Inferior parietal cortex (tissue), 1 donor: ENCODE measurements around the gene GSN.

Source experiments
- DNase-seq: peaks from one replicate; pipeline ENCODE4 v3.0.0-alpha.2; 2016; ENCODE audit errors: extremely low spot score

Gene GSN

DNA sequence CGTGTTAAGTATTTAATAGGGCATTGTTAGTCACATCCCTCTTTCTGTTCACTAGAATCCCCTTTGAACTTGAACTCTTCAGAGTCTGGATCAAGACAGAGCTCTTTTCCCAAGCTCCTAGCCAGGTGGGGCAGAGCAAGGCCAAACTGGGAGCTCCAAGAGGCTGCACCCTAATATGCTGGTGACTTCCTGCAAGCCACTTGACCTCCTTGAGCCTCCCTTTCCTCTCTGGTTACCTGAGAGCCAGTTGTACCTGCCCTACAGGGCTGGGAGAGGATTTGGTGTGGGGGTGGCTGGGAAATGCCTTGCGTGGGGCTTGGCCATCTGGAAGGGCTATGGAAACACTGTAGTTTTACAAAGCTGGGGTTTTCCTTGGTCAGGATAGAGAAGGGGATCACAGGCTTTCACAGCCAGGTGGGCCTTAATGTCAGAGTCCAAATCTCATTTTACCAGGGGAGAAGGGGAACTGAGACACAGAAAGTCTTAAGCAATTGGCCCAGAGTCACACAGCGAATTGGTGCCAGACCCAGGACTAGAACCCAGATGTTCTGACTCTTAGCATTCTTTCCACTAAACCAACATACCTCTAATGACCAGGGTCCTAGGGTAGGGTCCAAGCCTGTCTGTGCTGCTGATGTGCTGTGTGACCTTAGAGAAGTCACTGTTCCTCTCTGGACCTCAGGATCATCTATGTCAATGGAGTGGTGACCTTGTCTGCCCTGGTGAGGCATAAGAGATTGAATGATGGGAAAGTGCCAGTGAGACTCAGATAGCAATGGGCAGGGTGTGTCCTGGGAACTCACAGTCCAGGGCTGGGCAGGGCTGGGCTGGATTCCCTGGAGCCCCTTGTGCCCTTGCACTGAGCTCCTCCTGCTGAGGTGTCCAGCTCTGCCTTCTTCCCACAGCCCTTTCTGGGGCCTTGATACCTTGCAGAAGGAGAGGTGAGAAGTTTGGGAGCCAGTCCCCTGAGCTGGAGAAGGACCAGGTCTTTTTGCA lies 35.8 kb downstream of the GSN start:
- no peak for DNase-seq

- no peak for DNase-seq
Measured at GRCh38 chr9:121304707-121305106, 36.7 kb downstream of the GSN start.

DNA sequence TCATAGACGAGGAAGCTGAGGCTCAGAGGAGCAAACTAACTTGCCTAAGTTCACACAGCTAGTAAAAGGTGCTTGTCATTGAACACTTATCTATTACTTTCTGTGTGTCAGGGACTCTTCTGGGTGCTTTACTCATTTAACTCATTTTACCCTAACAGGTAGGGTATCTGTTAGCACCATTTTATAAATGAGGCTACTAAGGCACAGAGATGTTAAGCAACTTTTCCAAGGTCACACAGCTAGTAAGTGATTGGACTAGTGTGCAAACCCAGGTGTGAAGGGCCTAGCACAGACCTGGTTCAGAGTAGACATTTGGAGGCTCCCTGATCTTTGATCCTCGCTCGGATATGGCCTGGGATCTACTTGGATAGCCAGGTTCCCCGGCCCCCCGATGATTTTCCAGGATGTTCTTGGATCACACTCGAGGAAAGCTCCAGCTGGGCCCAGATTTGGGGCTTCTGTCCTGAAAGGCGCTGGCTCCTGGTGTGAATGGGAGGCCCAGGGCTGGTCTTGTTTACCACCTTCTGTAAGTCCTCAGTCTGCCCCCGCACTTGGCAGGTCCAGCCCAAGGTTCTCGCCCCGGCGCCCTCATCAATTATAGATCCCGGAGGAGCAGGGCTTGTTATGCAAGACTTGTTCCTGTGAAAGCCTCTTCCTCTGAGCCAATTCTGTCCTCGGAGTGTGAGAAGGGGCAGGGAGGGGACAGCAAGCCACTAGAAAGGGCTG lies 37.5 kb downstream of the GSN start:
- no peak for DNase-seq

DNA sequence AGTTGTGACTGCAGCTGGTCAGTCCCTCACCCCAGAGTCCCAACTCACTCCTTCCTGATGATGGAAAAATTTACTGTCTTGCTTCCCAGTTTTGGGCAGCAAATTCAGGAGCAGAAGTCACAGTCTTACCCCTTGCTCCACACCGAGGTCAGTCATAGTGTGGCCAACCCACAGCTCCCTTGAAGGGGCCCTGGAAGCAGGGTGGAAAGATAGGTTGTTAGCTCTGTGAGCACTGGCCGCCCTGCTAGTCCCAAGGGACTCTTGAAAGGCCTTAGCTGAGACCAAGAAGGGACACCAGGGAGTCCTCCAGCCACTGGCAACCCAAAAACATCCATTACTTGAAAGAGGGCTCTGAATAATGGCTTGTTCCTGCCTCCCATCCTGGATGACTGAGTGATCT lies 40.0 kb downstream of the GSN start:
- DNase-seq: no peak

DNA sequence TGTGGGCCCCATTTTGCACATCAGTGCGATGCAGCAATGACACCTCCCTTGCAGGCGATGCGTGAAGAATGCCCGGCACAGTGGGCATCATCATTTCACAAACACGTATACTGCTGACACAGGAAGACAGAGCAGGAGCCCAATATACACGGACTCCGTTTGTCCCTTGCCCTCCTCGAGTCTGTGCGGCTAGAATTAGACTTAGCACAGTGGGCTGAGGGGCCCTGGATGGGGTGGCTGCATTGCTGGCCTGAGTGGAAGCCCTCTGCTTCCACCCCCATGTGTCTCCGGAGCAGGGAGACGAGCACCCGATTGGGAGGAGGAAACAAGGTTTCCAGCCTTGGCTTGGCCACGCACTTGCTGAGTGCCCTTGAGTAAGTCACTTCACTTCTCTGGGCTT lies 40.8 kb downstream of the GSN start:
- DNase-seq: no peak

DNA sequence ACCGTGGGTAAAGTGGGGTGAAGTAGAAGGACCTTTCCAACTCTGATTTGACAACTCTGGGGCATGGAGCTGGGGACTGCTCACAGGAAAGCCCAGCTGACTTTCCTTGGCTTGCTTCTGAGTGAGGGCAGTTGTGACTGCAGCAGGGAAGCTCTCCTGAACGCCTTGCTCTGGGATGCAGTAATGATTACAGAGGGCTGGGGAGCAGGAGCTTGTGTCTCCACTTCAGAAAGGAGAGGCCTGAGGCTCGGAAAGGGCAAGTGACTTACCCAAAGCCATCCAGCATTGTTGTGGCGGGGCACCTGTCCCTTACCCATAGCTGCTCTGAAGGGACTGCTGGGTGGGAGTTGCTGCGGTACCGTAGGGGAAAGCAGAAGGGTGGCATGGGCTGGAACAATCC lies 41.2 kb downstream of the GSN start:
- DNase-seq: no peak

DNA sequence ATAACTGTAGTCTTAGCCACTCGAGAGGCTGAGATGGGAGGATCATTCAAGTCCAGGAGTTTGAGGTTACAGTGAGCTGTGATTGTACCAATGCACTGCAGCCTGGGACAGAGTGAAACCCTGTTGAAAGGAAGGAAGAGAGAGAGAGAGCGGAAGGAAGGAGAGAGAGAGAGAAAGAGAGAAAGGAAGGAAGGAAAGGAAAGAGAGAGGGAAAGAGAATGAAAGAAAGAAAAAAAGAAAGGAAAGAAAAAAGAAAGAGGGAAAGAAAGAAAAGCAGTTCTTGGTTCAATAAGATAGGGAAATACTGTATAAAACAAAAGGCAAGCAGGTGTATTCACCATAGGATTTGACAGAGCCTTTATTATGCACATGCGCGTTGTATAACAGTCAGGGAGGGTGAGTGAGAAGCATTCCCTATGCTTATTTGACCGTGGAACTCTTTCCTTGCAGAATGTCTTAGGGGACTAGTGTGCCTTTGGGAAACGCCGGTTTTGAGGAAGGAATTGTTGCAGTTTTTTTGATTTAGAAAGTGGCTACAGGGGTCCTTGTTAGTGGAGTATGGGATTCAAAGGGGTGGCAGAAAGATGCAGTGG lies 42.0 kb downstream of the GSN start:
- no peak for DNase-seq

DNA sequence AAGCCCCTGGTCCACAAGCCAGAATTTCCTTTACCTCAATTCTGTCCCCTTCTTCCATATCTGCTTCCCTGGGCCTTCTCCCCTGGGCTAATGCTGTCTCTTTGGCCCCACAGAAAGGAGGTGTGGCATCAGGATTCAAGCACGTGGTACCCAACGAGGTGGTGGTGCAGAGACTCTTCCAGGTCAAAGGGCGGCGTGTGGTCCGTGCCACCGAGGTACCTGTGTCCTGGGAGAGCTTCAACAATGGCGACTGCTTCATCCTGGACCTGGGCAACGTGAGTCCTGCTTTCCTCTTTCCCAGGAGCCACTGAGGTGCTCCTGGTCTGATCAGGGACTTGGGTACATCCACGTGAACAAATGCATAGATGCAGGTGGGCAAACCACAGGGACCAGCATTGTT lies 42.6 kb downstream of the GSN start:
- no peak for DNase-seq

- DNase-seq: no peak
Measured at GRCh38 chr9:121312169-121312568, 44.2 kb downstream of the GSN start.

DNA sequence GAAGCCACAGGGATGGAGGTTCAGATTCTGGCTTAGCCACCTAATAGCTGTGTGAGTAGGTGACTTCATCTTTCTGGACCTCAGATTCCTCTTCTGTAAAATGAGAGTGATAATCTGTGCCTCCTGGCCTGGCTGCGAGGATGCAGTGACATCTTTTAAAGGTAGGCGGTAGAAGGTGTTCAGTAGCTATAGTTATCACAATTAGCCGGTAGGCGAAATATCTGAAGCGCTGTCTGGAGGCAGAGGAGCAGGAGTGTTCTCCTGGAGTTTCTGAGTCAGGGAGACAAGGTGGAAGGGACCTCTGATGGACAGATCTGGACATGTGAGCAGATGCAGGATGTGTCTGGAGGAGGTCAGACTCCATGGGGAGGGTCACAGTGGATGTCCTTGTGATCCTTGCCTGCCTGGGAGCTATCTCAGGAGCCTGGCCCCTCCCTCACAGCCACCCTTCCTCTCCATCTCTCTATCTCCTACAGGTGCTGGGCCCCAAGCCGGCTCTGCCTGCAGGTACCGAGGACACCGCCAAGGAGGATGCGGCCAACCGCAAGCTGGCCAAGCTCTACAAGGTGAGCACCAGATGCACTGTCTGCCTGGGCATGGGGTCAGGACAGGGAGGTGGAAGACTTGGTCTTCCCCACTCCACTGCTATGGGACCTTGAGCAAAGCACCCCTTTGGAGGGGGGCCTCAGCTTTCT lies 45.6 kb downstream of the GSN start:
- DNase-seq: no peak

DNA sequence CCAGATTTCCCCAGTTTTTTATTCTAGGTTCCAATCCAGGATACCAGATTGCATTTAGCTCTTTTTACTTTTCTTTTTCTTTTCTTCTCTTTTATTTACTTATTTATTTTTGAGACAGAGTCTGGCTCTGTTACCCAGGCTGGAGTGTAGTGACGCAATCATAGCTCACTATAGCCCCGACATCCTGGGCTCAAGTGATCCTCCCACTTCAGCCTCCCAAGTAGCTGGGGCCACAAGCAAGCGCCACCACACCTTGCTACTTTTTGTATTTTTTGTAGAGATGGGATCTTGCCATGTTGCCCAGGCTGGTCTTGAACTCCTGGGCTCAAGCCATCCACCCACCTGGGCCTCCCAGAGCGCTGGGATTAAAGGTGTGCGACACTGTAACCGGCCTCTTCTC lies 48.4 kb downstream of the GSN start:
- DNase-seq: no peak

GRCh38 chr9:121316852-121317373 lies 49.0 kb downstream of the GSN start:
- no peak for DNase-seq

DNA sequence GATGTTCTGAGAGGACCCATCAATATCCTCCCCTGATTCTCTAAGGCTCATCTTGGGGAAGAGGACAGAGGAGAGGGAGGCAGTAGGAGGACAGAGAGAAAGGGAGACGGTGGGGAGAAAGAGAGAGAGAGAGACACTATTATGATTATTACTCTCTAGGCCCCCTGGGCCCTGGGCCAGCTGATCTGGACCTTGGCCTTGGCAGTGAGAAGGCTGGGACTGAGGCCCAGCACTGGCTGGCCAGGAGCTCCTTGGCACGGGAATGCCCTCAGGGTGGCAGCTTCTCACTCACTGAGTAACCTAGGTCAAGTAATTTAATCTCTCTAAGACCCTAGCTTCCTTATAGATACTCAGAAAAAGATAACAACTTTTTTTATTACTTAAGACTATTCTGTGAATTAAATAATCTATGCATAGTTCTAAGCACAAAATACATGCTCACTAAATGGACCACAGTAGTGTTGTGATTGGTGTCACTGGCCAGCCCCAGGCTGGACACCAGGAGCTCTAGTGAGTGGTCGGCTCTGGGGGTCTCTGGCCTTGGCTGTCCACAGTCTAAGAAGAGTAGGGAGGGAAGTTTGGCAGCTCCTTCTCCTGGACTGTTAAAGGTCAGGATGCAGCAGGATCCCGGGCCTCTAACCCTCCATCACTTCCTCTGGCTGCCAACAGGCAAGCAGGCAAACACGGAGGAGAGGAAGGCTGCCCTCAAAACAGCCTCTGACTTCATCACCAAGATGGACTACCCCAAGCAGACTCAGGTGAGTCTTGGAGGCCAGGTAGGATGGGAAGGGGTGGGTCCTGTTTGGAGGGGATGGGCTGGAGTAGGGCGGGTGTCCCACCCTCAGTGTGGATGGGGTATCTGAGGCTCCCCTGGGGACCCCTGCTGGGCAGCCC lies 50.0 kb downstream of the GSN start:
- no peak for DNase-seq

- DNase-seq: no peak
Measured at GRCh38 chr9:121318631-121319382, 50.8 kb downstream of the GSN start.

- no peak for DNase-seq
Measured at GRCh38 chr9:121319383-121319780, 51.4 kb downstream of the GSN start.

- no peak for DNase-seq
Measured at GRCh38 chr9:121321016-121321503, 53.1 kb downstream of the GSN start.

DNA sequence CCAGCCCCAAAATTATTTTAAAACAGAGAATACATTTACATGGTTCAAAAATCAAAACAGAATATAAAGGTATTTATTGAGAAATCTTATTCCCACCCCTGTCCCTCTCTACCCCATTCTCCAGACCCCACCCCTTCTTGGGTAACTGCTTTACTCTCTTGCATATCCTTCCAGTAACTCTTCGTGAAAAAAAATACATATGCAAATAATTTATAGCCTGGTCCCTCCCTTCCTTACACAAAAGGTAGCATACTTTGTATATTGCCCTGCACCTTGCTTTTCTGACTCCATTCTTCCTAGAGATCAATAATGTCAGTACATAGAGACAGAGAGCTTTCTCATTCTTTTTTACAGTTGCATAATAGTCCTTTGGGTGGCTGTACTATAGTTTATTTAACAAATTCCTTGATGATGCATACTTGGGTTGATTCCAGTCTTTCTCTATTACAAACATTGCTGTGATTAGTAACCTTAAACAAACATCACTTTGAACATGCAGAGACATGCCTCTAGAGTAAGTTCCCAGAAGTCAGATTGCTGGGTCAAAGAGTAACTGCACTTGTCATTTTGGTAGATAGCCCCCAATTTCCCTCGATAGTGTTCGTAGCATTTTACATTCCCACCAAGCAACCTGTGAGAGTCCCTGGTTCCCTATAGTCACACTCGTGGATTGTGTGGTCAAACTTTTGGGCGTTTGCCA lies 54.2 kb downstream of the GSN start:
- DNase-seq: no peak

GRCh38 chr9:121322737-121323448 lies 54.9 kb downstream of the GSN start:
- no peak for DNase-seq
